Neural cell (in vitro differentiated cells): ENCODE data around the gene GLI3. TPM values are rescaled to one million over a fixed set of nuclear protein-coding genes. Genes with fewer than 3 reads are reported as not detected.

Source experiments
- H2AFZ ChIP-seq: fragments of 200-600, 300-800 bp; sonication (generic), shearing (Covaris generic); 2 replicates; pipeline ENCODE4 v1.6.0; 2014; ENCODE audit warnings: low read depth, mild to moderate bottlenecking, antibody characterized with exemption, low read length, moderate library complexity
- H3F3A ChIP-seq: fragments of 200-600 bp; shearing (Covaris generic); 2 replicates; pipeline ENCODE4 v1.6.1; 2016; ENCODE audit warnings: mild to moderate bottlenecking, moderate library complexity, mixed read lengths, antibody characterized with exemption, low read length; ENCODE audit not compliant: insufficient read depth, poor library complexity, severe bottlenecking
- H3K27ac ChIP-seq: fragments of 200-600, 300-800 bp; sonication (generic), shearing (Covaris generic); 2 replicates; pipeline ENCODE4 v1.5.1; 2014; ENCODE audit warnings: mild to moderate bottlenecking, low read length, moderate library complexity
- H3K27me3 ChIP-seq: fragments of 300-800, 200-600 bp; sonication (generic), shearing (Covaris generic); 2 replicates; pipeline ENCODE4 v1.6.0; 2014; ENCODE audit warnings: mild to moderate bottlenecking, low read depth, low read length, moderate library complexity; ENCODE audit not compliant: insufficient read depth
- H3K36me3 ChIP-seq: fragments of 300-800, 200-600 bp; sonication (generic), shearing (Covaris generic); 2 replicates; pipeline ENCODE4 v1.5.1; 2014; ENCODE audit warnings: mild to moderate bottlenecking, antibody characterized with exemption, low read length, moderate library complexity; ENCODE audit not compliant: insufficient read depth
- H3K4me2 ChIP-seq: fragments of 300-800, 200-600 bp; sonication (generic), shearing (Covaris generic); 2 replicates; pipeline ENCODE4 v1.6.0; 2014; ENCODE audit warnings: mild to moderate bottlenecking, low read length
- H3K4me3 ChIP-seq: fragments of 300-800, 200-600 bp; sonication (generic), shearing (Covaris generic); 2 replicates; pipeline ENCODE4 v1.5.1; 2014; ENCODE audit warnings: mild to moderate bottlenecking, low read length, moderate library complexity
- H3K79me2 ChIP-seq: fragments of 200-600 bp; shearing (Covaris generic); replicated peaks from 2 replicates; pipeline ENCODE4 v1.6.0; 2014; ENCODE audit warnings: mild to moderate bottlenecking, low read length, moderate library complexity; ENCODE audit not compliant: insufficient read depth
- H3K9ac ChIP-seq: fragments of 300-800, 200-600 bp; sonication (generic), shearing (Covaris generic); 2 replicates; pipeline ENCODE4 v1.6.1; 2016; ENCODE audit warnings: mild to moderate bottlenecking, low read length, mixed read lengths
- H3K9me2 ChIP-seq: fragments of 200-600 bp; shearing (Covaris generic); 2 replicates; pipeline ENCODE4 v1.6.1; 2016; ENCODE audit warnings: mild to moderate bottlenecking, low read length, mixed read lengths; ENCODE audit not compliant: insufficient read depth
- H3K9me3 ChIP-seq: fragments of 200-600, 300-800 bp; sonication (generic), shearing (Covaris generic); 2 replicates; pipeline ENCODE4 v1.6.1; 2016; ENCODE audit warnings: mild to moderate bottlenecking, mixed run types, low read length, moderate library complexity, mixed read lengths
- H4K20me1 ChIP-seq: fragments of 200-600 bp; shearing (Covaris generic); 2 replicates; pipeline ENCODE4 v1.6.1; 2016; ENCODE audit warnings: mild to moderate bottlenecking, mixed run types; ENCODE audit not compliant: insufficient read depth
- EP300 ChIP-seq: fragments of 450-650 bp; conservative IDR thresholded peaks from 2 replicates; pipeline ENCODE4 v1.6.1; 2014; ENCODE audit warnings: antibody characterized with exemption, mild to moderate bottlenecking, moderate library complexity; ENCODE audit not compliant: poor library complexity, severe bottlenecking
- POLR2AphosphoS5 ChIP-seq: IDR thresholded peaks from 2 replicates; pipeline ENCODE4 v1.6.1; 2012
- REST ChIP-seq: IDR thresholded peaks from 2 replicates; pipeline ENCODE4 v1.6.1; 2012; ENCODE audit warnings: borderline replicate concordance
- TAF1 ChIP-seq: IDR thresholded peaks from 2 replicates; pipeline ENCODE4 v1.6.1; 2012; ENCODE audit warnings: low read depth
- polyA plus RNA-seq: library from polyadenylated mRNA; depleted of rRNA; stranded (reverse); fragments of >200 nt; gene quantifications from 2 replicates; pipeline ENCODE4 v1.2.3, GENCODE V29; 2014
- TF ChIP-seq, protein P1 (sequence below): fragments of 450-650 bp; IDR thresholded peaks from 2 replicates; pipeline ENCODE4 v1.5.1; 2014; ENCODE audit warnings: antibody characterized with exemption, mild to moderate bottlenecking, moderate library complexity; ENCODE audit not compliant: poor library complexity, severe bottlenecking

GLI3 gene
- polyA plus RNA-seq, 1 donor from 2014 or later, result 0.19 TPM

GRCh38 chr7:42070068-42070467 lies 166.9 kb downstream of the GLI3 start:
- H4K20me1 ChIP-seq, result no peaks in the 10 kb centered on the region
- no peak overlapping the region for H3K4me3 ChIP-seq
- H3K27ac ChIP-seq, result no peak overlapping the region
- no peaks in the 10 kb centered on the region for H3K9me2 ChIP-seq
- no peak overlapping the region for H3K9ac ChIP-seq
- H3F3A ChIP-seq, result no peaks in the 10 kb centered on the region
- H3K27me3 ChIP-seq, result no peaks in the 10 kb centered on the region
- H3K36me3 ChIP-seq, result no peaks in the 10 kb centered on the region
- H3K4me2 ChIP-seq, result no peak overlapping the region
- H2AFZ ChIP-seq, result no peak overlapping the region
- TF ChIP-seq REST, result no peak
- H3K79me2 ChIP-seq, result peaks cover 72% of the 10 kb centered on the region
- H3K9me3 ChIP-seq, result no peaks in the 10 kb centered on the region

GRCh38 chr7:42069590-42069989 lies 167.4 kb downstream of the GLI3 start:
- no peak overlapping the region for H2AFZ ChIP-seq
- no peaks in the 10 kb centered on the region for H4K20me1 ChIP-seq
- H3K79me2 ChIP-seq, result peaks cover 71% of the 10 kb centered on the region
- no peak overlapping the region for H3K27ac ChIP-seq
- no peak for TF ChIP-seq TAF1
- TF ChIP-seq, protein P1, sequence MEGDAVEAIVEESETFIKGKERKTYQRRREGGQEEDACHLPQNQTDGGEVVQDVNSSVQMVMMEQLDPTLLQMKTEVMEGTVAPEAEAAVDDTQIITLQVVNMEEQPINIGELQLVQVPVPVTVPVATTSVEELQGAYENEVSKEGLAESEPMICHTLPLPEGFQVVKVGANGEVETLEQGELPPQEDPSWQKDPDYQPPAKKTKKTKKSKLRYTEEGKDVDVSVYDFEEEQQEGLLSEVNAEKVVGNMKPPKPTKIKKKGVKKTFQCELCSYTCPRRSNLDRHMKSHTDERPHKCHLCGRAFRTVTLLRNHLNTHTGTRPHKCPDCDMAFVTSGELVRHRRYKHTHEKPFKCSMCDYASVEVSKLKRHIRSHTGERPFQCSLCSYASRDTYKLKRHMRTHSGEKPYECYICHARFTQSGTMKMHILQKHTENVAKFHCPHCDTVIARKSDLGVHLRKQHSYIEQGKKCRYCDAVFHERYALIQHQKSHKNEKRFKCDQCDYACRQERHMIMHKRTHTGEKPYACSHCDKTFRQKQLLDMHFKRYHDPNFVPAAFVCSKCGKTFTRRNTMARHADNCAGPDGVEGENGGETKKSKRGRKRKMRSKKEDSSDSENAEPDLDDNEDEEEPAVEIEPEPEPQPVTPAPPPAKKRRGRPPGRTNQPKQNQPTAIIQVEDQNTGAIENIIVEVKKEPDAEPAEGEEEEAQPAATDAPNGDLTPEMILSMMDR, result no peak
- no peak for TF ChIP-seq EP300
- no peak for TF ChIP-seq POLR2AphosphoS5
- no peak for TF ChIP-seq REST
- no peak overlapping the region for H3K4me2 ChIP-seq
- no peak overlapping the region for H3K9ac ChIP-seq
- no peaks in the 10 kb centered on the region for H3K9me2 ChIP-seq
- H3K9me3 ChIP-seq, result no peaks in the 10 kb centered on the region
- no peaks in the 10 kb centered on the region for H3K36me3 ChIP-seq
- H3F3A ChIP-seq, result no peaks in the 10 kb centered on the region
- H3K4me3 ChIP-seq, result no peak overlapping the region
- no peaks in the 10 kb centered on the region for H3K27me3 ChIP-seq
